Measurements from ENCODE around the gene FLNC.

DNA sequence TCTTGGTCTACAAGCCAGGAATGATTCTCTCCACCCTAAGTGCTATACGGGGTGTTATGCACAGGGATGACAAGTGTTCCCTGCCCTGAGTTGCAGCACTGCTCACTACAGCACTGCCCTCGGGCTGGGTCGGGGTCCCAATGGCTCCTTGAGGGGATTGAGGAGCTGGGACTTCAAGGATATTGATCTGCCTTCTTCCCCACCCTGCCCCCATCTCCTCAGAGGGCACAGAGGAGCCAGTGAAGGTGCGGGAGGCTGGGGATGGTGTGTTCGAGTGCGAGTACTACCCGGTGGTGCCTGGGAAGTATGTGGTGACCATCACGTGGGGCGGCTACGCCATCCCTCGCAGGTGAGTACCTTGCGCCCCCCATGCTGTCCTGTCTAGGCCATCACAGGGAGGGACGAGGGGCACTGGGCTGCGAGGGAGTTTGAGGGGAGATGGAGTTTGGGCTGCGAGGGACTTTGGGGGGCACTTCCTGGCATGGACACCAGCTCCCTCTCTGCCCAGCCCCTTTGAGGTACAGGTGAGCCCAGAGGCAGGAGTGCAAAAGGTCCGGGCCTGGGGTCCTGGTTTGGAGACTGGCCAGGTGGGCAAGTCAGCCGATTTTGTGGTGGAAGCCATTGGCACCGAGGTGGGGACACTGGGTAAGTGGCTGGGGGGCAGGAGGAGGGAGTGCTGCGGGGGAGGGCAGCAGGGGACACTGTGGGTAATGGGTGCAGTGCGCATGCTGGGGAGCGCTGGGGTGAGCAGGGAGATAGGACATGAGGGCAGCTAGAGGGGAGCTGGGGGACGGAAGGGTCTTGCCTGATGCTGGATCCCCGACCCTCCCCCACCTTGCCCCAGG, 10.3 kb downstream of the FLNC start:
- TF ChIP-seq, protein P1, sequence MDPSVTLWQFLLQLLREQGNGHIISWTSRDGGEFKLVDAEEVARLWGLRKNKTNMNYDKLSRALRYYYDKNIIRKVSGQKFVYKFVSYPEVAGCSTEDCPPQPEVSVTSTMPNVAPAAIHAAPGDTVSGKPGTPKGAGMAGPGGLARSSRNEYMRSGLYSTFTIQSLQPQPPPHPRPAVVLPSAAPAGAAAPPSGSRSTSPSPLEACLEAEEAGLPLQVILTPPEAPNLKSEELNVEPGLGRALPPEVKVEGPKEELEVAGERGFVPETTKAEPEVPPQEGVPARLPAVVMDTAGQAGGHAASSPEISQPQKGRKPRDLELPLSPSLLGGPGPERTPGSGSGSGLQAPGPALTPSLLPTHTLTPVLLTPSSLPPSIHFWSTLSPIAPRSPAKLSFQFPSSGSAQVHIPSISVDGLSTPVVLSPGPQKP (IDR thresholded peaks at IDR 0.05; ENCODE audit: low read depth, low read length) = no peak
- TF ChIP-seq CHD2 (IDR thresholded peaks at IDR 0.05; ENCODE audit: low read length, partially characterized antibody) (no peak), HEYL (CRISPR knock-in tag; IDR thresholded peaks at IDR 0.05) (no peak)
- TF ChIP-seq, protein P2, sequence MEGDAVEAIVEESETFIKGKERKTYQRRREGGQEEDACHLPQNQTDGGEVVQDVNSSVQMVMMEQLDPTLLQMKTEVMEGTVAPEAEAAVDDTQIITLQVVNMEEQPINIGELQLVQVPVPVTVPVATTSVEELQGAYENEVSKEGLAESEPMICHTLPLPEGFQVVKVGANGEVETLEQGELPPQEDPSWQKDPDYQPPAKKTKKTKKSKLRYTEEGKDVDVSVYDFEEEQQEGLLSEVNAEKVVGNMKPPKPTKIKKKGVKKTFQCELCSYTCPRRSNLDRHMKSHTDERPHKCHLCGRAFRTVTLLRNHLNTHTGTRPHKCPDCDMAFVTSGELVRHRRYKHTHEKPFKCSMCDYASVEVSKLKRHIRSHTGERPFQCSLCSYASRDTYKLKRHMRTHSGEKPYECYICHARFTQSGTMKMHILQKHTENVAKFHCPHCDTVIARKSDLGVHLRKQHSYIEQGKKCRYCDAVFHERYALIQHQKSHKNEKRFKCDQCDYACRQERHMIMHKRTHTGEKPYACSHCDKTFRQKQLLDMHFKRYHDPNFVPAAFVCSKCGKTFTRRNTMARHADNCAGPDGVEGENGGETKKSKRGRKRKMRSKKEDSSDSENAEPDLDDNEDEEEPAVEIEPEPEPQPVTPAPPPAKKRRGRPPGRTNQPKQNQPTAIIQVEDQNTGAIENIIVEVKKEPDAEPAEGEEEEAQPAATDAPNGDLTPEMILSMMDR (IDR thresholded peaks at IDR 0.05) = no peak
- TF ChIP-seq, protein P3, sequence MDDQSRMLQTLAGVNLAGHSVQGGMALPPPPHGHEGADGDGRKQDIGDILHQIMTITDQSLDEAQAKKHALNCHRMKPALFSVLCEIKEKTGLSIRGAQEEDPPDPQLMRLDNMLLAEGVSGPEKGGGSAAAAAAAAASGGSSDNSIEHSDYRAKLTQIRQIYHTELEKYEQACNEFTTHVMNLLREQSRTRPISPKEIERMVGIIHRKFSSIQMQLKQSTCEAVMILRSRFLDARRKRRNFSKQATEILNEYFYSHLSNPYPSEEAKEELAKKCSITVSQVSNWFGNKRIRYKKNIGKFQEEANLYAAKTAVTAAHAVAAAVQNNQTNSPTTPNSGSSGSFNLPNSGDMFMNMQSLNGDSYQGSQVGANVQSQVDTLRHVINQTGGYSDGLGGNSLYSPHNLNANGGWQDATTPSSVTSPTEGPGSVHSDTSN (IDR thresholded peaks at IDR 0.05) = no peak
